Cardiac atrium fibroblast (primary cell): ENCODE measurements around the gene USP17L29. TPM values are rescaled to one million over a fixed set of nuclear protein-coding genes. Genes with fewer than 3 reads are reported as not detected.

Source experiments
- total RNA-seq: library from RNA; depleted of rRNA; stranded (reverse); fragments of >200 nt; gene quantifications from 2 replicates; pipeline ENCODE4 v1.2.3, GENCODE V29; 2015

Gene USP17L29, protein sequence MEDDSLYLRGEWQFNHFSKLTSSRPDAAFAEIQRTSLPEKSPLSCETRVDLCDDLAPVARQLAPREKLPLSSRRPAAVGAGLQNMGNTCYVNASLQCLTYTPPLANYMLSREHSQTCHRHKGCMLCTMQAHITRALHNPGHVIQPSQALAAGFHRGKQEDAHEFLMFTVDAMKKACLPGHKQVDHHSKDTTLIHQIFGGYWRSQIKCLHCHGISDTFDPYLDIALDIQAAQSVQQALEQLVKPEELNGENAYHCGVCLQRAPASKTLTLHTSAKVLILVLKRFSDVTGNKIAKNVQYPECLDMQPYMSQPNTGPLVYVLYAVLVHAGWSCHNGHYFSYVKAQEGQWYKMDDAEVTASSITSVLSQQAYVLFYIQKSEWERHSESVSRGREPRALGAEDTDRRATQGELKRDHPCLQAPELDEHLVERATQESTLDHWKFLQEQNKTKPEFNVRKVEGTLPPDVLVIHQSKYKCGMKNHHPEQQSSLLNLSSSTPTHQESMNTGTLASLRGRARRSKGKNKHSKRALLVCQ
- total RNA-seq: not detected in 2 replicates

DNA sequence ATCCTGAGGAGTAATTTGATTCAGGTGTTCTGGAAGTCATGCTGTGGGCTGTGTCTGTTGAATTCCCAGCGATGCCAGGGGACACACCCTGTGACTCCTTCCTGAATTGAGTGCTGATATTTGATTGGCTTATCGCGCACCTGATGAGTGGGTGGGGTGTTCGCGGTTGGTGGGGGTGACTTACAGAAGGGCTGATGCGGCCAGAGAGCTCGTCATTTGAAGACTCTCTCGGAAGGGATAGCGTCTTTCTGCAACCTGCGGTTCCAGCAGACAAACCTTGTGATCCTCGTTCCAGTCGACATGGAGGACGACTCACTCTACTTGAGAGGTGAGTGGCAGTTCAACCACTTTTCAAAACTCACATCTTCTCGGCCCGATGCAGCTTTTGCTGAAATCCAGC lies at the start of gene USP17L29:
Gene USP17L29 (plus strand): TSS at position 301 of the 400 bp plus-strand sequence. CDS start 0 bp downstream, at position 301.

GRCh38 chr4:9324865-9325264 lies 28.6 kb upstream of the USP17L29 start, which contains the start of gene USP17L24:
Gene USP17L24 (plus strand): TSS chr4:9325165. CDS start chr4:9325165, 0 bp downstream.

GRCh38 chr4:9329611-9330010 lies 23.8 kb upstream of the USP17L29 start, which contains the start of gene USP17L25:
Gene USP17L25 (plus strand): TSS chr4:9329911. CDS start chr4:9329911, 0 bp downstream.

DNA sequence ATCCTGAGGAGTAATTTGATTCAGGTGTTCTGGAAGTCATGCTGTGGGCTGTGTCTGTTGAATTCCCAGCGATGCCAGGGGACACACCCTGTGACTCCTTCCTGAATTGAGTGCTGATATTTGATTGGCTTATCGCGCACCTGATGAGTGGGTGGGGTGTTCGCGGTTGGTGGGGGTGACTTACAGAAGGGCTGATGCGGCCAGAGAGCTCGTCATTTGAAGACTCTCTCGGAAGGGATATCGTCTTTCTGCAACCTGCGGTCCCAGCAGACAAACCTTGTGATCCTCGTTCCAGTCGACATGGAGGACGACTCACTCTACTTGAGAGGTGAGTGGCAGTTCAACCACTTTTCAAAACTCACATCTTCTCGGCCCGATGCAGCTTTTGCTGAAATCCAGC lies 19.1 kb upstream of the USP17L29 start, which contains the start of gene USP17L26:
Gene USP17L26 (plus strand): TSS at position 301 of the 400 bp plus-strand sequence. CDS start 0 bp downstream, at position 301.

GRCh38 chr4:9339103-9339502 lies 14.3 kb upstream of the USP17L29 start, which contains the start of gene USP17L5:
Gene USP17L5 (plus strand): TSS chr4:9339403. CDS start chr4:9339403, 0 bp downstream.

DNA sequence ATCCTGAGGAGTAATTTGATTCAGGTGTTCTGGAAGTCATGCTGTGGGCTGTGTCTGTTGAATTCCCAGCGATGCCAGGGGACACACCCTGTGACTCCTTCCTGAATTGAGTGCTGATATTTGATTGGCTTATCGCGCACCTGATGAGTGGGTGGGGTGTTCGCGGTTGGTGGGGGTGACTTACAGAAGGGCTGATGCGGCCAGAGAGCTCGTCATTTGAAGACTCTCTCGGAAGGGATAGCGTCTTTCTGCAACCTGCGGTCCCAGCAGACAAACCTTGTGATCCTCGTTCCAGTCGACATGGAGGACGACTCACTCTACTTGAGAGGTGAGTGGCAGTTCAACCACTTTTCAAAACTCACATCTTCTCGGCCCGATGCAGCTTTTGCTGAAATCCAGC lies 9.6 kb upstream of the USP17L29 start, which contains the start of gene USP17L27:
Gene USP17L27 (plus strand): TSS at position 301 of the 400 bp plus-strand sequence. CDS start 0 bp downstream, at position 301.

GRCh38 chr4:9348593-9348992 lies 4.8 kb upstream of the USP17L29 start, which contains the start of gene USP17L28:
Gene USP17L28 (plus strand): TSS chr4:9348893. CDS start chr4:9348893, 0 bp downstream.

GRCh38 chr4:9362829-9363228 lies 9.4 kb downstream of the USP17L29 start, which contains the start of gene USP17L30:
Gene USP17L30 (plus strand): TSS chr4:9363129. CDS start chr4:9363129, 0 bp downstream.

Other genes with a start within 250 kb of the USP17L29 start
- not detected in 2 replicates for gene FAM90A26, start 183.2 kb upstream of the USP17L29 start, total RNA-seq
- gene USP17L10, start 143.0 kb upstream of the USP17L29 start, total RNA-seq: not detected in 2 replicates
- not detected in 2 replicates for gene USP17L11, start 138.2 kb upstream of the USP17L29 start, total RNA-seq
- not detected in 2 replicates for gene USP17L12, start 133.5 kb upstream of the USP17L29 start, total RNA-seq
- not detected in 2 replicates for gene USP17L13, start 128.7 kb upstream of the USP17L29 start, total RNA-seq
- not detected in 2 replicates for gene USP17L15, start 119.3 kb upstream of the USP17L29 start, total RNA-seq
- not detected in 2 replicates for gene USP17L17, start 109.8 kb upstream of the USP17L29 start, total RNA-seq
- not detected in 2 replicates for gene USP17L18, start 105.0 kb upstream of the USP17L29 start, total RNA-seq
- gene USP17L19, start 100.3 kb upstream of the USP17L29 start, total RNA-seq: not detected in 2 replicates
- not detected in 2 replicates for gene USP17L20, start 95.5 kb upstream of the USP17L29 start, total RNA-seq
- not detected in 2 replicates for gene USP17L21, start 90.8 kb upstream of the USP17L29 start, total RNA-seq
- not detected in 2 replicates for gene USP17L22, start 86.0 kb upstream of the USP17L29 start, total RNA-seq
- gene USP17L24, start 28.5 kb upstream of the USP17L29 start, total RNA-seq: not detected in 2 replicates
- not detected in 2 replicates for gene USP17L25, start 23.7 kb upstream of the USP17L29 start, total RNA-seq
- gene USP17L26, start 19.0 kb upstream of the USP17L29 start, total RNA-seq: not detected in 2 replicates
- not detected in 2 replicates for gene USP17L5, start 14.2 kb upstream of the USP17L29 start, total RNA-seq
- gene USP17L27, start 9.5 kb upstream of the USP17L29 start, total RNA-seq: not detected in 2 replicates
- not detected in 2 replicates for gene USP17L28, start 4.7 kb upstream of the USP17L29 start, total RNA-seq
- not detected in 2 replicates for gene USP17L30, start 9.5 kb downstream of the USP17L29 start, total RNA-seq
- not detected in 2 replicates for gene DEFB131A, start 90.8 kb downstream of the USP17L29 start, total RNA-seq